K562 (cell line): ENCODE results near the gene FUNDC1. TPM values are rescaled to one million over a fixed set of nuclear protein-coding genes. Genes with fewer than 3 reads are reported as not detected.

Experiments
- CBX8 ChIP-seq: fragments of 200-600 bp; sonication (generic); IDR thresholded peaks from 2 replicates; pipeline ENCODE4 v1.6.1; 2012; ENCODE audit warnings: borderline replicate concordance, mixed run types, low read depth, mild to moderate bottlenecking, moderate library complexity, mixed read lengths, low read length, control low read depth, inconsistent platforms; ENCODE audit not compliant: poor library complexity, severe bottlenecking; ENCODE audit errors: extremely low read depth
- CCNT2 ChIP-seq: IDR thresholded peaks from 2 replicates; pipeline ENCODE4 v1.6.1; 2011; ENCODE audit warnings: borderline replicate concordance, low read depth, mild to moderate bottlenecking, moderate library complexity, mixed read lengths, low read length; ENCODE audit not compliant: insufficient read length; ENCODE audit errors: extremely low read depth
- CHD2 ChIP-seq: IDR thresholded peaks from 2 replicates; pipeline ENCODE4 v1.6.1; 2011; ENCODE audit warnings: low read depth, low read length
- EGR1 ChIP-seq: fragments of 450-650 bp; conservative IDR thresholded peaks from 2 replicates; pipeline ENCODE4 v1.6.1; 2017; ENCODE audit warnings: mild to moderate bottlenecking
- FOXA1 ChIP-seq: fragments of 450-650 bp; IDR thresholded peaks from 2 replicates; pipeline ENCODE4 v1.6.1; 2016; ENCODE audit warnings: mild to moderate bottlenecking, borderline replicate concordance
- ILF3 ChIP-seq: fragments of 450-650 bp; IDR thresholded peaks from 2 replicates; pipeline ENCODE4 v1.6.1; 2018; ENCODE audit warnings: antibody characterized with exemption, mild to moderate bottlenecking, moderate library complexity, borderline replicate concordance
- KDM2B ChIP-seq: fragments of 250-450 bp; sonication (Bioruptor Pico); IDR thresholded peaks from 2 replicates; pipeline ENCODE4 v1.8.0; 2021; ENCODE audit warnings: mild to moderate bottlenecking, moderate library complexity
- MXI1 ChIP-seq: IDR thresholded peaks from 2 replicates; pipeline ENCODE4 v1.6.1; 2011; ENCODE audit warnings: low read depth, mild to moderate bottlenecking, improper control_type of control experiment, low read length
- NR2C2 ChIP-seq, 2 experiments: fragments of 200-800 bp in 1 of 2; sonication (Bioruptor generic) in 1 of 2; sonication (generic) in 1 of 2; formaldehyde crosslinking in 1 of 2; IDR thresholded peaks; 2 replicates each; pipeline versions ENCODE4 v1.6.1 to v1.8.0; 2016 to 2022; ENCODE audit warnings: mild to moderate bottlenecking in 1 of 2, missing compliant biosample characterization in 1 of 2, missing genetic modification characterization in 1 of 2, missing genetic modification reagents in 1 of 2
- NR2F6 ChIP-seq: fragments of 450-650 bp; formaldehyde crosslinking; IDR thresholded peaks from 2 replicates; pipeline ENCODE4 v1.4.0; 2020; ENCODE audit warnings: mild to moderate bottlenecking
- PHF20 ChIP-seq: fragments of 450-650 bp; IDR thresholded peaks from 2 replicates; pipeline ENCODE4 v1.6.1; 2018; ENCODE audit not compliant: partially characterized antibody
- PRPF4 ChIP-seq: fragments of 200-400 bp; formaldehyde crosslinking; IDR thresholded peaks from one replicate; pipeline ENCODE4 v1.6.1; 2017; ENCODE audit warnings: low read length, low read depth, mild to moderate bottlenecking; ENCODE audit not compliant: insufficient read depth, poor library complexity, severe bottlenecking
- RNF2 ChIP-seq: sonication (generic); IDR thresholded peaks from 2 replicates; pipeline ENCODE4 v1.6.1; 2016
- TCF3 ChIP-seq: sonication (generic); formaldehyde crosslinking; IDR thresholded peaks from 2 replicates; pipeline ENCODE4 v1.4.0; 2020; ENCODE audit warnings: mild to moderate bottlenecking, missing genetic modification reagents
- ZBTB2 ChIP-seq: fragments of 450-650 bp; IDR thresholded peaks from 2 replicates; pipeline ENCODE4 v1.6.1; 2016; ENCODE audit warnings: antibody characterized with exemption
- ZNF282 ChIP-seq: sonication (generic); formaldehyde crosslinking; IDR thresholded peaks from 2 replicates; pipeline ENCODE4 v1.8.1; 2023; ENCODE audit warnings: missing genetic modification reagents
- ZNF717 ChIP-seq: fragments of 250-450 bp; sonication (Bioruptor Pico); IDR thresholded peaks from 2 replicates; pipeline ENCODE4 v1.5.0; 2021
- polyA plus RNA-seq, 8 experiments: library from polyadenylated mRNA; depleted of rRNA in 4 of 8; stranded (reverse) in 5 of 8; unstranded in 3 of 8; fragments of >200 nt; fragmentation: Nextera tagmentation in 2 of 8; fragmentation: Illumina TruSeq in 1 of 8; extraction: Ambion mirVana in 2 of 8; extraction: Trizol in 1 of 8; gene quantifications; 2 replicates each; pipeline versions ENCODE4 v1.2.1 to v1.2.3, GENCODE V29; 2011 to 2014; ENCODE audit warnings: inconsistent platforms in 1 of 8, missing spikeins in 1 of 8
- total RNA-seq, 7 experiments: library from RNA; depleted of rRNA in 6 of 7; stranded (reverse); fragments of >200 nt in 6 of 7; fragmentation: Illumina TruSeq in 2 of 7; extraction: Trizol in 2 of 7; gene quantifications; 2 replicates each; pipeline versions ENCODE4 v1.2.1 to v1.2.3, GENCODE V29; 2011 to 2021; ENCODE audit warnings: low replicate concordance in 1 of 7
- TF ChIP-seq, protein P1 (sequence below), 2 experiments: IDR thresholded peaks; 2 replicates each; pipeline ENCODE4 v1.6.1; 2012; ENCODE audit warnings: improper control_type of control experiment in 2 of 2, low read depth in 2 of 2, low read length in 2 of 2, borderline replicate concordance in 1 of 2
- TF ChIP-seq, protein P2 (sequence below), 2 experiments: fragments of 150-350 bp in 1 of 2; IDR thresholded peaks; 2 replicates each; pipeline ENCODE4 v1.6.1; 2012 to 2016; ENCODE audit warnings: low read depth in 2 of 2, low read length in 2 of 2, mild to moderate bottlenecking in 1 of 2, moderate library complexity in 1 of 2
- TF ChIP-seq, protein P3 (sequence below): fragments of 250-450 bp; sonication (Bioruptor Pico); IDR thresholded peaks from 2 replicates; pipeline ENCODE4 v1.5.0; 2021

FUNDC1 gene
- total and polyA plus RNA-seq, 9 of the 15 experiments (the other 6 are each of a cell fraction or from before 2014, with no cell fraction given) = 15.6 to 59.1 (median 29.3) TPM

DNA sequence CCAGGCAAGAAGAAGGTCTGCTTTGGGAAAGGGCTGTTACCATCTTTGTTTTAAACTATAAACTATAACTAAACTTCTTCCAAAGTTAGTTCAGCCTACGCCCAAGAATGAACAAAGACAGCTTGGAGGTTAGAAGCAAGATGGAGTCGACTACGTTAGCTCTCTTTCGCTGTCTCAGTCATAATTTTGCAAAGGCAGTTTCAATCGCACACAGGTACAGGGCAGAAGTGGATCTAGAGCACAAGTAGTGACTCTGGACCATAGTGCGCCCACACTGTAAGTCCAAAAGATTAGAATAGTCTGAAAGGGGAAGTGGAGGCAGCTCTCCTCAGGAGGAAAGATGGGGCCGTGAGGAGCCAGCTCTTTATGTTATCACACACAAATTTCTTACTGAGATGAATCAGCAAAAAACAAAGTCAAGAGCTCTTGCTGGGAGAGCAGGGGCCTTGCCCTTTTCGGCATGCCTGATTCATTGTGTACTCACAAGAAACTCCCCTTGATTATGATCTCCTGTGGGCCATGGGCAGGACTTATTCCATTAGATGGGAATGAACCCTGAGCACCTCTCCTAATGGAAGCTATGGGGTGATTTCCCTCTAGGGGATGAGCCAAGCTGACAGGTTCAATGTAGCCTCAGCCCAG, 58.6 kb downstream of the FUNDC1 start (continued):
- TF ChIP-seq, protein P1, sequence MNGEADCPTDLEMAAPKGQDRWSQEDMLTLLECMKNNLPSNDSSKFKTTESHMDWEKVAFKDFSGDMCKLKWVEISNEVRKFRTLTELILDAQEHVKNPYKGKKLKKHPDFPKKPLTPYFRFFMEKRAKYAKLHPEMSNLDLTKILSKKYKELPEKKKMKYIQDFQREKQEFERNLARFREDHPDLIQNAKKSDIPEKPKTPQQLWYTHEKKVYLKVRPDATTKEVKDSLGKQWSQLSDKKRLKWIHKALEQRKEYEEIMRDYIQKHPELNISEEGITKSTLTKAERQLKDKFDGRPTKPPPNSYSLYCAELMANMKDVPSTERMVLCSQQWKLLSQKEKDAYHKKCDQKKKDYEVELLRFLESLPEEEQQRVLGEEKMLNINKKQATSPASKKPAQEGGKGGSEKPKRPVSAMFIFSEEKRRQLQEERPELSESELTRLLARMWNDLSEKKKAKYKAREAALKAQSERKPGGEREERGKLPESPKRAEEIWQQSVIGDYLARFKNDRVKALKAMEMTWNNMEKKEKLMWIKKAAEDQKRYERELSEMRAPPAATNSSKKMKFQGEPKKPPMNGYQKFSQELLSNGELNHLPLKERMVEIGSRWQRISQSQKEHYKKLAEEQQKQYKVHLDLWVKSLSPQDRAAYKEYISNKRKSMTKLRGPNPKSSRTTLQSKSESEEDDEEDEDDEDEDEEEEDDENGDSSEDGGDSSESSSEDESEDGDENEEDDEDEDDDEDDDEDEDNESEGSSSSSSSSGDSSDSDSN (IDR thresholded peaks at IDR 0.05; ENCODE audit: borderline replicate concordance in 1 of 2, low read depth in 2 of 2, low read length in 2 of 2) = no peak
- no peak for TF ChIP-seq CBX8
- TF ChIP-seq ZBTB2 = no peak
- TF ChIP-seq FOXA1 = no peak
- TF ChIP-seq ZNF282 (CRISPR knock-in tag) = no peak
- TF ChIP-seq NR2F6 (CRISPR knock-in tag) = no peak
- no peak for TF ChIP-seq CCNT2
- TF ChIP-seq ILF3 = no peak
- no peak for TF ChIP-seq PRPF4
- TF ChIP-seq, protein P2, sequence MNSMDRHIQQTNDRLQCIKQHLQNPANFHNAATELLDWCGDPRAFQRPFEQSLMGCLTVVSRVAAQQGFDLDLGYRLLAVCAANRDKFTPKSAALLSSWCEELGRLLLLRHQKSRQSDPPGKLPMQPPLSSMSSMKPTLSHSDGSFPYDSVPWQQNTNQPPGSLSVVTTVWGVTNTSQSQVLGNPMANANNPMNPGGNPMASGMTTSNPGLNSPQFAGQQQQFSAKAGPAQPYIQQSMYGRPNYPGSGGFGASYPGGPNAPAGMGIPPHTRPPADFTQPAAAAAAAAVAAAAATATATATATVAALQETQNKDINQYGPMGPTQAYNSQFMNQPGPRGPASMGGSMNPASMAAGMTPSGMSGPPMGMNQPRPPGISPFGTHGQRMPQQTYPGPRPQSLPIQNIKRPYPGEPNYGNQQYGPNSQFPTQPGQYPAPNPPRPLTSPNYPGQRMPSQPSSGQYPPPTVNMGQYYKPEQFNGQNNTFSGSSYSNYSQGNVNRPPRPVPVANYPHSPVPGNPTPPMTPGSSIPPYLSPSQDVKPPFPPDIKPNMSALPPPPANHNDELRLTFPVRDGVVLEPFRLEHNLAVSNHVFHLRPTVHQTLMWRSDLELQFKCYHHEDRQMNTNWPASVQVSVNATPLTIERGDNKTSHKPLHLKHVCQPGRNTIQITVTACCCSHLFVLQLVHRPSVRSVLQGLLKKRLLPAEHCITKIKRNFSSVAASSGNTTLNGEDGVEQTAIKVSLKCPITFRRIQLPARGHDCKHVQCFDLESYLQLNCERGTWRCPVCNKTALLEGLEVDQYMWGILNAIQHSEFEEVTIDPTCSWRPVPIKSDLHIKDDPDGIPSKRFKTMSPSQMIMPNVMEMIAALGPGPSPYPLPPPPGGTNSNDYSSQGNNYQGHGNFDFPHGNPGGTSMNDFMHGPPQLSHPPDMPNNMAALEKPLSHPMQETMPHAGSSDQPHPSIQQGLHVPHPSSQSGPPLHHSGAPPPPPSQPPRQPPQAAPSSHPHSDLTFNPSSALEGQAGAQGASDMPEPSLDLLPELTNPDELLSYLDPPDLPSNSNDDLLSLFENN (IDR thresholded peaks at IDR 0.05; ENCODE audit: low read depth in 2 of 2, low read length in 2 of 2) = no peak
- no peak for TF ChIP-seq MXI1
- no peak for TF ChIP-seq KDM2B (CRISPR knock-in tag)
- TF ChIP-seq PHF20 = no peak
- no peak for TF ChIP-seq CHD2
- TF ChIP-seq RNF2 = no peak
- no peak for TF ChIP-seq ZNF717 (CRISPR knock-in tag)
- TF ChIP-seq EGR1 = no peak
- TF ChIP-seq TCF3 (CRISPR knock-in tag) = no peak
- no peak for TF ChIP-seq NR2C2 (CRISPR knock-in tag; IDR thresholded peaks at IDR 0.05)
- peak; percentile 51 for TF ChIP-seq NR2C2 (tag; IDR thresholded peaks at IDR 0.05)
- TF ChIP-seq, protein P3, sequence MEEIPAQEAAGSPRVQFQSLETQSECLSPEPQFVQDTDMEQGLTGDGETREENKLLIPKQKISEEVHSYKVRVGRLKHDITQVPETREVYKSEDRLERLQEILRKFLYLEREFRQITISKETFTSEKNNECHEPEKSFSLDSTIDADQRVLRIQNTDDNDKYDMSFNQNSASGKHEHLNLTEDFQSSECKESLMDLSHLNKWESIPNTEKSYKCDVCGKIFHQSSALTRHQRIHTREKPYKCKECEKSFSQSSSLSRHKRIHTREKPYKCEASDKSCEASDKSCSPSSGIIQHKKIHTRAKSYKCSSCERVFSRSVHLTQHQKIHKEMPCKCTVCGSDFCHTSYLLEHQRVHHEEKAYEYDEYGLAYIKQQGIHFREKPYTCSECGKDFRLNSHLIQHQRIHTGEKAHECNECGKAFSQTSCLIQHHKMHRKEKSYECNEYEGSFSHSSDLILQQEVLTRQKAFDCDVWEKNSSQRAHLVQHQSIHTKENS (CRISPR knock-in tag) = no peak
